Nephron progenitor cell (in vitro differentiated cells): Measurements from ENCODE around the gene SUSD1.

Experiments
- DNase-seq: peaks from one replicate; pipeline ENCODE4 v3.0.0; 2021
- H3K27ac Mint-ChIP-seq: 2 replicates; pipeline ENCODE4 v1.8.0; 2021; ENCODE audit warnings: mild to moderate bottlenecking, moderate library complexity, mixed read lengths
- H3K27me3 Mint-ChIP-seq: 2 replicates; pipeline ENCODE4 v1.8.0; 2021; ENCODE audit warnings: mild to moderate bottlenecking, low read depth, mixed read lengths; ENCODE audit not compliant: poor library complexity
- H3K36me3 Mint-ChIP-seq: 2 replicates; pipeline ENCODE4 v1.8.0; 2021; ENCODE audit warnings: low read depth, mixed read lengths
- H3K4me1 Mint-ChIP-seq: 2 replicates; pipeline ENCODE4 v1.8.0; 2021; ENCODE audit warnings: mixed read lengths
- H3K4me3 Mint-ChIP-seq: 2 replicates; pipeline ENCODE4 v1.8.0; 2021; ENCODE audit warnings: mild to moderate bottlenecking, moderate library complexity, mixed read lengths
- H3K9me3 Mint-ChIP-seq: 2 replicates; pipeline ENCODE4 v1.8.0; 2021; ENCODE audit warnings: mild to moderate bottlenecking, moderate library complexity, mixed read lengths
- TF ChIP-seq, protein P1 (sequence below): fragments of 200-600 bp; sonication (generic); IDR thresholded peaks from 2 replicates; pipeline ENCODE4 v1.5.0; 2021; ENCODE audit warnings: antibody characterized with exemption

SUSD1 gene

GRCh38 chr9:112000743-112001142 lies 174.4 kb downstream of the SUSD1 start:
- Mint-ChIP-seq H3K27me3 (peaks cover 4% of the 10 kb centered on the region), H3K9me3 (no peaks in the 10 kb centered on the region), H3K36me3 (no peaks in the 10 kb centered on the region), H3K27ac (no peak overlapping the region), H3K4me3 (no peak overlapping the region), H3K4me1 (peaks cover 5% of the 10 kb centered on the region)
- TF ChIP-seq, protein P1, sequence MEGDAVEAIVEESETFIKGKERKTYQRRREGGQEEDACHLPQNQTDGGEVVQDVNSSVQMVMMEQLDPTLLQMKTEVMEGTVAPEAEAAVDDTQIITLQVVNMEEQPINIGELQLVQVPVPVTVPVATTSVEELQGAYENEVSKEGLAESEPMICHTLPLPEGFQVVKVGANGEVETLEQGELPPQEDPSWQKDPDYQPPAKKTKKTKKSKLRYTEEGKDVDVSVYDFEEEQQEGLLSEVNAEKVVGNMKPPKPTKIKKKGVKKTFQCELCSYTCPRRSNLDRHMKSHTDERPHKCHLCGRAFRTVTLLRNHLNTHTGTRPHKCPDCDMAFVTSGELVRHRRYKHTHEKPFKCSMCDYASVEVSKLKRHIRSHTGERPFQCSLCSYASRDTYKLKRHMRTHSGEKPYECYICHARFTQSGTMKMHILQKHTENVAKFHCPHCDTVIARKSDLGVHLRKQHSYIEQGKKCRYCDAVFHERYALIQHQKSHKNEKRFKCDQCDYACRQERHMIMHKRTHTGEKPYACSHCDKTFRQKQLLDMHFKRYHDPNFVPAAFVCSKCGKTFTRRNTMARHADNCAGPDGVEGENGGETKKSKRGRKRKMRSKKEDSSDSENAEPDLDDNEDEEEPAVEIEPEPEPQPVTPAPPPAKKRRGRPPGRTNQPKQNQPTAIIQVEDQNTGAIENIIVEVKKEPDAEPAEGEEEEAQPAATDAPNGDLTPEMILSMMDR: no peak
- no peak for DNase-seq

DNA sequence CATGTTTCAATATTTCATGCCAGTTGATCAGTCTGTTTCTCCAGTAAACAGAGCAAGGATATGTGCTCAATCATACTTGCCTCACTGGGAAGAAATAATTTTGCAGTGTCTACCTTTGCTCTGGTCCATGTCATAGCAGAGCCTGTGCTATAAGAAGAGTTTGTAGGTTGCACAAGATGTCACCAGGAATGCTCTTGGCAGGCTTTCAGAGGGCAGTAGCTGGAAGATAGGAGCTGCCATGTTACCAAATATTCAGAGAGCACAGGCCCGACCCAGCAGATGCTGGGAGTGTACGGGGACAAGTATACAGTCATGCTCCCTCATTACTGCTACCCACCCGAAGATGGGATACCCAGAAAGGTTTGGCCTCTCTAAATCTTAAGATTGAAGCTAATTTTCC lies 175.8 kb downstream of the SUSD1 start:
- no peaks in the 10 kb centered on the region for H3K4me1 Mint-ChIP-seq
- no peak overlapping the region for H3K4me3 Mint-ChIP-seq
- H3K27me3 Mint-ChIP-seq: peaks cover 7% of the 10 kb centered on the region
- no peaks in the 10 kb centered on the region for H3K9me3 Mint-ChIP-seq
- TF ChIP-seq, protein P1: no peak
- no peak for DNase-seq
- H3K27ac Mint-ChIP-seq: no peak overlapping the region
- H3K36me3 Mint-ChIP-seq: no peaks in the 10 kb centered on the region

DNA sequence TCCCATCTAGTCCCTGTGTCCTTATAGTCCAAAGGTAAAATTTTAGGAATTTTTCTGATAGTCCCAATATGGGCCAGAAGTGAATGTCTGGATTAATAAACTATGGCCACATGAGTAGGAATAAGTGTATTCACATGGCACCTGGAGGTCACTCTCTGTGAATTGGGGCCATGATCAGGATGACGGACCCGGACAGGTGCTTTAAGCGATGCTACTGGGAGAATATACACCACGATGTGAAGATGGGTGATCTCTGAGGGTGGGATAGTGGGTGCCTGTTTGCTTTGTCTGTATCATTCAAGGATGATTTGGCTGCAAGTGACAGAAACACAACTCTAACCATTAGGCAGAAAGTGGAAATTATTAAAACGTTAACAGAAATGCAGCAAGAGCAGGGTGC lies 177.3 kb downstream of the SUSD1 start:
- Mint-ChIP-seq H3K4me1 (no peaks in the 10 kb centered on the region), H3K27ac (no peak overlapping the region)
- DNase-seq: no peak

DNA sequence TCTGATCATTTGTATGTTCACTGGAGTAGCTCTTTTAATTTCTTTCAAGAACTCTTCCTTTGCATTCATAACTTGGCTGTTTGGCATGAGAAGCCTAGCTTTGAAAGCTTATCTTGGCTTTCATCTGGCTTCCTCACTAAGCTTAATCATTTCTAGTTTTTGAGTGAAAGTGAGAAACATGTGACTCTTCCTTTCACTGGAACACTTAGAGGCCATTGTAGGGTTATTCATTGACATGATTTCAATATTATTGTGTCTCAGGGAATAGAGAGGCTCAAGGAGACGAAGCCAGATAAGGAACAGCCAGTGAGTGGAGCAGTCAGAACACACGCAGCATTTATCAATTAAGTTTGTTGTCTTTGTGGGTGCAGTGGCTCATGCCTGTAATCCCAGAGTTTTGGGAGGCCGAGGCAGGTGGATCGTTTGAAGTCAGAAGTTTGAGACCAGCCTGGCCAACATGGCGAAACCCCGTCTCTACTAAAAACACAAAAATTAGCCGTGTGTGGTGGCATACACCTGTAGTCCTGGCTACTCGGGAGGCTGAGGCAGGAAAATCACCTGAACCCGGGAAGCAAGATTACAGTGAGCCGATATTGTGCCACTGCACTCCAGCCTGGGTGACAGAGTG lies 180.2 kb downstream of the SUSD1 start:
- no peaks in the 10 kb centered on the region for H3K4me1 Mint-ChIP-seq
- H3K27me3 Mint-ChIP-seq: peaks cover 3% of the 10 kb centered on the region
- H3K27ac Mint-ChIP-seq: no peak overlapping the region
- TF ChIP-seq, protein P1: no peak
- H3K36me3 Mint-ChIP-seq: no peaks in the 10 kb centered on the region
- no peak for DNase-seq
- H3K4me3 Mint-ChIP-seq: no peak overlapping the region
- H3K9me3 Mint-ChIP-seq: peaks cover 4% of the 10 kb centered on the region

More for the DNA sequence above, 177.3 kb downstream of the SUSD1 start:
- Mint-ChIP-seq H3K4me3 (no peak overlapping the region), H3K27me3 (peaks cover 7% of the 10 kb centered on the region), H3K36me3 (no peaks in the 10 kb centered on the region), H3K9me3 (no peaks in the 10 kb centered on the region)
- TF ChIP-seq, protein P1: no peak

DNA sequence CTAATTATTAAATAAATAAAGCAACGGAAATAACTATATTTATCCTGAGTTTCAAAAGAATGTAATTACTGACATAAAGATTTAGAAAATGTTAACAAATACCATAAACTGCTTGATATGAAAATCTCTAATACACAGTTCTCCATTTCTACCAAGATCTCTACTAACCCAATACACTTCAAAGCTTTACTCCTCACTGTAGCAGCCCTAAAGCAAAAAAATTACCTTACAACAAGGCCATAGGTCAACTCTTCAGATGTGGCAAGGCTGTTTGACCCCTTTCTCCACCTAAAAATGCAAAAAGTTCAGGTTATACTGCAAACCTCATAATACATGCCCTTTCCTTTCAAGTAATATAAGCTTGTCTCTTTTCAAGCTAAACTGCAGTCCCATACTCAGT lies 181.8 kb downstream of the SUSD1 start:
- no peak for DNase-seq
- Mint-ChIP-seq H3K9me3 (peaks cover 7% of the 10 kb centered on the region), H3K4me1 (no peaks in the 10 kb centered on the region), H3K27ac (no peak overlapping the region), H3K27me3 (peaks cover 3% of the 10 kb centered on the region), H3K4me3 (no peak overlapping the region), H3K36me3 (no peaks in the 10 kb centered on the region)
- TF ChIP-seq, protein P1: no peak

GRCh38 chr9:111992523-111992922 lies 182.6 kb downstream of the SUSD1 start:
- Mint-ChIP-seq H3K4me1 (no peaks in the 10 kb centered on the region), H3K4me3 (no peak overlapping the region), H3K27me3 (peaks cover 3% of the 10 kb centered on the region), H3K36me3 (no peaks in the 10 kb centered on the region), H3K27ac (no peak overlapping the region), H3K9me3 (peaks cover 7% of the 10 kb centered on the region)
- DNase-seq: no peak
- TF ChIP-seq, protein P1: no peak
